Panc1 (cell line): ENCODE results near the gene TBX4.

Source experiments
- CTCF ChIP-seq: fragments of 450-650 bp; IDR thresholded peaks from 2 replicates; pipeline ENCODE4 v1.5.1; 2017; ENCODE audit warnings: mild to moderate bottlenecking
- POLR2AphosphoS5 ChIP-seq: IDR thresholded peaks from 2 replicates; pipeline ENCODE4 v1.6.1; 2012; ENCODE audit warnings: mild to moderate bottlenecking, low read depth, low read length, moderate library complexity
- REST ChIP-seq, 2 experiments: IDR thresholded peaks; 2 replicates each; pipeline ENCODE4 v1.6.1; 2011 to 2012; ENCODE audit warnings: low read depth in 2 of 2, control low read depth in 1 of 2, low read length in 1 of 2, mild to moderate bottlenecking in 1 of 2, moderate library complexity in 1 of 2; ENCODE audit not compliant: insufficient read depth in 1 of 2
- SIN3A ChIP-seq: IDR thresholded peaks from 2 replicates; pipeline ENCODE4 v1.6.1; 2012; ENCODE audit warnings: low read depth, mild to moderate bottlenecking, low read length, moderate library complexity, borderline replicate concordance; ENCODE audit not compliant: insufficient read depth
- TCF7L2 ChIP-seq: IDR thresholded peaks from 2 replicates; pipeline ENCODE4 v1.6.1; 2011; ENCODE audit warnings: mild to moderate bottlenecking, low read depth, low read length, inconsistent platforms

GRCh38 chr17:61514491-61514890 lies 62.3 kb downstream of the TBX4 start:
- TF ChIP-seq CTCF (no peak), REST (IDR thresholded peaks at IDR 0.05; ENCODE audit: insufficient read depth in 1 of 2, low read depth in 2 of 2, low read length in 1 of 2) (no peak), SIN3A (no peak), POLR2AphosphoS5 (no peak), TCF7L2 (no peak)
